HL-60 (cell line): ENCODE measurements around the gene OBI1.

Experiments used
- DNase-seq, 2 experiments: peaks; one replicate each; pipeline ENCODE4 v3.0.0-alpha.2; 2010 to 2020; ENCODE audit warnings: low read depth in 1 of 2, low spot score in 1 of 2
- H3K27ac ChIP-seq: fragments of 250-450 bp; sonication (Bioruptor Pico); replicated peaks from 2 replicates; pipeline ENCODE4 v1.5.1; 2020; ENCODE audit warnings: mild to moderate bottlenecking, moderate library complexity
- H3K27me3 ChIP-seq: fragments of 250-450 bp; sonication (Bioruptor Pico); 2 replicates; pipeline ENCODE4 v1.5.1; 2021; ENCODE audit warnings: mild to moderate bottlenecking, moderate library complexity; ENCODE audit not compliant: insufficient read depth, poor library complexity, severe bottlenecking
- H3K4me3 ChIP-seq: replicated peaks from 2 replicates; pipeline ENCODE4 v1.5.1; 2011; ENCODE audit warnings: mild to moderate bottlenecking, control low read depth, low read length; ENCODE audit not compliant: insufficient read depth
- CTCF ChIP-seq: IDR thresholded peaks from one replicate; pipeline ENCODE4 v1.5.1; 2011; ENCODE audit warnings: low read length, control low read depth, inconsistent platforms; ENCODE audit not compliant: insufficient read depth
- GABPA ChIP-seq: IDR thresholded peaks from 2 replicates; pipeline ENCODE4 v1.6.1; 2012; ENCODE audit warnings: low read depth
- POLR2AphosphoS5 ChIP-seq: IDR thresholded peaks from 2 replicates; pipeline ENCODE4 v1.6.1; 2012; ENCODE audit warnings: low read depth
- REST ChIP-seq: IDR thresholded peaks from 2 replicates; pipeline ENCODE4 v1.6.1; 2012; ENCODE audit warnings: low read depth; ENCODE audit not compliant: insufficient replicate concordance
- SPI1 ChIP-seq: IDR thresholded peaks from 2 replicates; pipeline ENCODE4 v1.6.1; 2012; ENCODE audit warnings: low read depth, mild to moderate bottlenecking, borderline replicate concordance

The OBI1 gene

GRCh38 chr13:78596736-78597601 is 62.0 kb downstream of the OBI1 start:
- H3K4me3 ChIP-seq, result no peak overlapping the region
- TF ChIP-seq REST (no peak), POLR2AphosphoS5 (no peak), SPI1 (no peak), CTCF (no peak), GABPA (no peak)
- H3K27ac ChIP-seq, result no peak overlapping the region
- peaks cover 87% of the 10 kb centered on the region for H3K27me3 ChIP-seq
- DNase-seq, result no peak

- H3K27me3 ChIP-seq, result peaks cover 85% of the 10 kb centered on the region
- TF ChIP-seq SPI1 (no peak), POLR2AphosphoS5 (no peak), CTCF (no peak), REST (no peak), GABPA (no peak)
- peak overlapping the region; percentile 49 for H3K4me3 ChIP-seq
- no peak overlapping the region for H3K27ac ChIP-seq
- no peak for DNase-seq
Measured at GRCh38 chr13:78596399-78596735, 62.6 kb downstream of the OBI1 start.

GRCh38 chr13:78595495-78596398 is 63.2 kb downstream of the OBI1 start:
- Histone ChIP-seq H3K27me3 (peaks cover 84% of the 10 kb centered on the region), H3K27ac (no peak overlapping the region), H3K4me3 (peak overlapping the region; percentile 49)
- TF ChIP-seq CTCF (no peak), GABPA (no peak), POLR2AphosphoS5 (no peak), REST (peak; percentile 17)
- peak; percentile 27 to 66 for DNase-seq
